Measurements from ENCODE around the gene KCNIP1. TPM values are rescaled to one million over a fixed set of nuclear protein-coding genes. Genes with fewer than 3 reads are reported as not detected.

KCNIP1 gene
- total and polyA plus RNA-seq, 2 of the 8 experiments (the other 6 are each of a cell fraction or from before 2014, with no cell fraction given) = 0.52 to 0.83 TPM

- H3K4me3 ChIP-seq (ENCODE audit: extremely low read depth in 1 of 4, insufficient read depth in 2 of 4, low read depth in 3 of 4, low read length in 4 of 4) = no peak overlapping the region
- no peak overlapping the region for H2AK5ac ChIP-seq (ENCODE audit: low read depth, low read length)
- H2BK20ac ChIP-seq (ENCODE audit: low read length) = no peak overlapping the region
- no peak overlapping the region for H2BK12ac ChIP-seq (ENCODE audit: low read depth, low read length)
- no peaks in the 10 kb centered on the region for H3K79me2 ChIP-seq (ENCODE audit: control insufficient read depth in 1 of 2, insufficient read depth in 2 of 2, low read length in 2 of 2)
- H3K9ac ChIP-seq (replicated peaks in 1 of 4; ENCODE audit: extremely low read depth in 1 of 4, low read depth in 3 of 4, low read length in 3 of 4) = no peak overlapping the region
- H3K23ac ChIP-seq (ENCODE audit: insufficient read length) = no peak overlapping the region
- ChIA-PET POLR2A (ENCODE audit: partially characterized antibody) (no interaction called here), CTCF (ENCODE audit: partially characterized antibody) (interaction anchor here (1.4 to 5.0 kb wide), 4 partner anchors 9 to 26 kb away, joined by 3 to 18 read pairs (median 12); no protein-coding TSS in a partner anchor)
- 93% methylated on average over 6 of the region's 6 CpGs; no CpG with 5 or more reads in 1 of the 2 experiments for whole genome bisulfite sequencing, 2 experiments (ENCODE audit: extremely low coverage in 1 of 2, insufficient coverage in 1 of 2, insufficient read length in 1 of 2, insufficient replicate concordance in 2 of 2, low coverage in 1 of 2, low lambda C conversion rate in 2 of 2, missing lambda C conversion rate in 1 of 2)
- H3K4me1 ChIP-seq (replicated peaks in 1 of 4; ENCODE audit: control insufficient read depth in 3 of 4, insufficient read depth in 4 of 4, low read length in 3 of 4) = no peaks in the 10 kb centered on the region; a peak in 1 of 7 replicates
- no peaks in the 10 kb centered on the region for H4K20me1 ChIP-seq (replicated peaks in 1 of 2; ENCODE audit: control insufficient read depth in 1 of 2, insufficient read depth in 2 of 2, low read length in 2 of 2)
- TF ChIP-seq CTBP2 (IDR thresholded peaks at IDR 0.05; ENCODE audit: borderline replicate concordance, insufficient read depth, insufficient read length, low read length) (no peak), EZH2 (IDR thresholded peaks at IDR 0.05; ENCODE audit: low read depth, low read length, severe bottlenecking) (no peak), TEAD4 (IDR thresholded peaks at IDR 0.05; ENCODE audit: low read depth, low read length) (no peak), RNF2 (IDR thresholded peaks at IDR 0.05; ENCODE audit: borderline replicate concordance, low read depth, low read length, missing control alignments, poor library complexity, severe bottlenecking) (no peak), RFX5 (IDR thresholded peaks at IDR 0.05; ENCODE audit: borderline replicate concordance, low read depth, low read length) (no peak), ASH2L (IDR thresholded peaks at IDR 0.05; ENCODE audit: low read length) (no peak), CHD2 (IDR thresholded peaks at IDR 0.05; ENCODE audit: low read length) (no peak), RAD21 (IDR thresholded peaks at IDR 0.05 in 1 of 2, conservative IDR thresholded peaks at IDR 0.05 in 1 of 2; ENCODE audit: low read depth in 2 of 2, low read length in 2 of 2) (no peak), CHD1 (IDR thresholded peaks at IDR 0.05; ENCODE audit: low read depth, low read length) (no peak), SUZ12 (IDR thresholded peaks at IDR 0.05; ENCODE audit: low read length) (no peak)
- H3K18ac ChIP-seq (ENCODE audit: extremely low read depth, low read length) = no peak overlapping the region
- no peak overlapping the region for H2BK5ac ChIP-seq (ENCODE audit: low read depth, low read length)
- H3K27me3 ChIP-seq (replicated peaks in 1 of 4; ENCODE audit: control insufficient read depth in 3 of 4, extremely low read depth in 1 of 4, insufficient read depth in 3 of 4, low read length in 3 of 4) = no peaks in the 10 kb centered on the region
- no peak overlapping the region for H4K5ac ChIP-seq (ENCODE audit: insufficient read length, low read depth, low read length)
- H2BK15ac ChIP-seq (ENCODE audit: low read length) = no peak overlapping the region
- H3K4ac ChIP-seq (replicated peaks; ENCODE audit: insufficient read length, low read depth, low read length) = no peak overlapping the region
- H2AFZ ChIP-seq (ENCODE audit: low read length) = no peak overlapping the region
- H3K23me2 ChIP-seq (ENCODE audit: low read depth, low read length) = no peaks in the 10 kb centered on the region
- no peaks in the 10 kb centered on the region for H3K9me3 ChIP-seq (ENCODE audit: insufficient read depth in 2 of 2, low read depth in 1 of 2, low read length in 1 of 2)
- no peaks in the 10 kb centered on the region for H3K79me1 ChIP-seq (ENCODE audit: low read depth, low read length)
- H3K56ac ChIP-seq (replicated peaks; ENCODE audit: insufficient read length, low read depth, low read length) = no peak overlapping the region
- FAIRE-seq = no peak
- no peak for DNase-seq (ENCODE audit: low read depth in 1 of 2, low spot score in 2 of 2)
- H4K8ac ChIP-seq (ENCODE audit: extremely low read depth, insufficient read depth, low read length) = no peak overlapping the region
- no peak overlapping the region for H3K14ac ChIP-seq (ENCODE audit: insufficient read length)
- H3K36me3 ChIP-seq (ENCODE audit: control insufficient read depth in 2 of 4, insufficient read depth in 4 of 4, low read length in 3 of 4) = no peaks in the 10 kb centered on the region
- H3K27ac ChIP-seq (ENCODE audit: low read depth, low read length) = no peak overlapping the region
- H2BK120ac ChIP-seq (replicated peaks; ENCODE audit: low read depth, low read length) = no peak overlapping the region
- no peak overlapping the region for H3K4me2 ChIP-seq (ENCODE audit: insufficient read depth in 1 of 2, low read depth in 2 of 2, low read length in 2 of 2)
- H4K91ac ChIP-seq (replicated peaks; ENCODE audit: insufficient read length, low read length) = no peak overlapping the region
Observed at GRCh38 chr5:170496662-170497028, 7.2 kb upstream of the KCNIP1 start.

Measured in H1 (cell line).